GM21737 (cell line): Measurements from ENCODE around the gene PRRT2.

ENCODE experiments used
- ATAC-seq: cut with Tn5 transposase; IDR thresholded peaks from one replicate; pipeline ENCODE4 v1.9.1; 2021; ENCODE audit warnings: mild to moderate bottlenecking, moderate library complexity; ENCODE audit not compliant: unreplicated experiment

Gene PRRT2

GRCh38 chr16:29811170-29811895 lies 660 bp upstream of the PRRT2 start:
- ATAC-seq = peak; percentile 29

- no peak for ATAC-seq
Measured at GRCh38 chr16:29812754-29813643, 1.0 kb downstream of the PRRT2 start.

- no peak for ATAC-seq
Measured at GRCh38 chr16:29813644-29814562, 1.9 kb downstream of the PRRT2 start.

- no peak for ATAC-seq
Measured at GRCh38 chr16:29814592-29814991, 2.6 kb downstream of the PRRT2 start.

GRCh38 chr16:29815032-29815721 lies 3.2 kb downstream of the PRRT2 start:
- no peak for ATAC-seq

- ATAC-seq = peak; percentile 46
Measured at GRCh38 chr16:29815793-29816693, 4.0 kb downstream of the PRRT2 start, which contains the start of gene PAGR1. Gene PAGR1, plus strand, starts transcription at chr16:29816152. Its CDS starts 374 bp downstream, at chr16:29816526.

- ATAC-seq = peak; percentile 11
Measured at GRCh38 chr16:29816694-29817441, 4.9 kb downstream of the PRRT2 start.

- no peak for ATAC-seq
Measured at GRCh38 chr16:29818082-29818481, 6.1 kb downstream of the PRRT2 start.

- ATAC-seq = no peak
Measured at GRCh38 chr16:29819506-29819905, 7.5 kb downstream of the PRRT2 start.

GRCh38 chr16:29820271-29820701 lies 8.3 kb downstream of the PRRT2 start, which contains the start of gene MVP:
Gene MVP, plus strand, starts transcription at chr16:29820462. Its CDS starts 10,088 bp downstream, at chr16:29830550.
- ATAC-seq = no peak

GRCh38 chr16:29820730-29821642 lies 9.0 kb downstream of the PRRT2 start:
- peak; percentile 43 for ATAC-seq

- ATAC-seq = no peak
Measured at GRCh38 chr16:29821643-29822115, 9.7 kb downstream of the PRRT2 start.

GRCh38 chr16:29824589-29825144 lies 12.7 kb downstream of the PRRT2 start:
- no peak for ATAC-seq

- no peak for ATAC-seq
Measured at GRCh38 chr16:29825145-29826044, 13.4 kb downstream of the PRRT2 start.

- ATAC-seq = no peak
Measured at GRCh38 chr16:29826342-29826695, 14.3 kb downstream of the PRRT2 start.

GRCh38 chr16:29830774-29831173 lies 18.8 kb downstream of the PRRT2 start:
- no peak for ATAC-seq
